ENCODE data around the gene TCN1.
"Not testable (repeated sequence)": the region's sequence is repeated elsewhere in the genome, so short reads cannot be mapped to it uniquely, and the experiment has no call there.

The TCN1 gene

DNA sequence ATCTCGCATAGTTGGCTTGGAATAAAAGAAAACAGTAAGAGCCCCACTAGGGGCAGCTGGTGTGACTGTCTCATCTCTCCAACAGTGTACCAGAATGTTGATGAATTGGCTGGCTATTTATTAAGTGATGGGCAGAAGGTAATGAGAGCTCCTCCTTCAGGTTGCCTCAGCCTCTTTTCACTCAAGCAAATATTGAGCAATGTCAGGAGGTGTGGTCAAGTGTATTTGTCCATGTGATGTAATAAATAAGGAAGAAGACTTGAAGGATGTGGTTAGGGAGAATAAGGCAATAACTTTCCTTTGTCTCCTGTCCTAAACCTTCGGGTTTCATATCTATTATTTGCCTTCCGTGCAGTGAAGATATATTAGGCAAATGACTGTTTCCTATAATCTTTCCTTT lies at the start of gene TCN1:
Gene TCN1 (minus strand): TSS at position 91 of the 400 bp plus-strand sequence. CDS start 17 bp downstream, at position 74.
- DNase-seq, result no peak

GRCh38 chr11:59903569-59903968 lies 37.3 kb upstream of the TCN1 start:
- DNase-seq, result not testable (repeated sequence)

DNA sequence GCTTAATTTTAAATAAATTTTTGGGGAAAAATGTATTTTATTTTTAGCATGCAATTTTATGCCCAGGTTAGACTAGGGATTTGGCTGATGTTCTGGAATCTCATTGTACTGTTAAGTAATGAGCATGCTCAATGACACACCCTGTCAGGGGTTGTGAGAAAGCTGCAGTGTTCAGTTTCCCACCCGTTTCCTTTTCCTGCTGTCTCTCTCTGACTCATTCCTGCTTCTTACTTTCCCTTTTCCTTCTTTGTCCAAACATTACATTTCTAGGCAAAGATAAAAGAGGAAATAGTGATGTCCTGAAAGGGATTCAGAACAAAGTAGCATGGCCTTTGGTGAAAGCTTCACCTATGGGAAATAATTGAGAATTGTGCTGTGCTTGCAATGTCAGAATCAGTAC lies 35.0 kb upstream of the TCN1 start:
- no peak for DNase-seq

GRCh38 chr11:59900366-59901126 lies 34.3 kb upstream of the TCN1 start:
- no peak for DNase-seq

DNA sequence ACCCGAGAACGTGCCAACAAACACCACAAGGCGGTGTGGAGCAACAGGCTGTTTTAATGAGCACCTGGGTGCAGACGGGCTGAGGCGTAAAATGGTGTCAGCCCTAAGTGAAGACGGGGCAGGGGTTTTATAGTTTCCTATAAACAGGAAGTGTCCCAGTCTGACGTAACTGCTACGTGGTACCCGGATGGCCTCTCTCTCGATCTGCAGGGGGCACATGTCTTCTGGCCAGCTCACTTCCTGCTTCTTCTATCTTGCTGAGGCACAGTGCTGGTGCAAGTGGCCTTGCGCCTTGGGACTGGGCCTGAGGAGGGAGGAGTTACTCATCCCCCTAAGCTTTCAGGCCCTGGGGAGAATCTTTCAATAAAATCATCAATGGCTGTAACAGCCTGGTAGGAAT lies 33.2 kb upstream of the TCN1 start:
- DNase-seq, result no peak

GRCh38 chr11:59898650-59899049 lies 32.4 kb upstream of the TCN1 start:
- no peak for DNase-seq

DNA sequence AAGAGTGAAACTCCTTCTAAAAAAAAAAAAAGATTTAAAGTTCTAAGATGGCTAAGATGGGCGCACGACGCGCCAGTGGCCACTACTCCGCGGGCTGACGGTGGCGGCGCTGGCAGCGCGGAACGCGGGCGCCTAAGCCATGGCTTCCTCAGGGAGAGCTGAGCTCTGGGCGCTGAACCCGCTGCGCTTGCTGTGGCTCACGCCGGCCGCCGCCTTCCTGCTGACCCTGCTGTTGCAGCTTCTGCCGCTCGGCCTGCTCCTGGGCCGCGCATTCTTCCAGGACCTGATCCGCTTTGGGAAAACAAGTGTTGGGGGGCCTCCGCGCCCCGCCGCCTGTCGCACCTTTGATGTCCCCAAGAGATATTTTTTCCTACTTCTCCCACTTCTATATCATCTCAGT lies 31.8 kb upstream of the TCN1 start:
- DNase-seq, result no peak

DNA sequence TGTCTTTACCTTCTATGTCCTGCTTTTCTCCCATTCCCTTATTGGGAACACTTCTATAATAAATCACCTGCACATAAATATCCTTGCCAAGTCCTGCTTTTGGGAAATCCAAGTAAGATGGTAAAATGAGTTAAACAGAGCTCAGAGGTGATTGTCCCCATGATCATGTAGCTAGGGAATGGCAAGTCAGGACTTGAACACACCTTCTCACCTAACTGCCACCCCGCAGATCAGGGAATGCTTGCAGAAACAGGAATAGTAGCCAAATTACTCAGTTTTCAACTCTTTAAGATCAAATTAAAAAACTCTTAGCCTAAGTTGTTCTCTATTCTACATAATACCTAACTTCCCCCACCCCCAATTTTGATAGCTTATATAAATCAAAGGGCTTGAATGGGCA lies 28.3 kb upstream of the TCN1 start:
- no peak for DNase-seq

DNA sequence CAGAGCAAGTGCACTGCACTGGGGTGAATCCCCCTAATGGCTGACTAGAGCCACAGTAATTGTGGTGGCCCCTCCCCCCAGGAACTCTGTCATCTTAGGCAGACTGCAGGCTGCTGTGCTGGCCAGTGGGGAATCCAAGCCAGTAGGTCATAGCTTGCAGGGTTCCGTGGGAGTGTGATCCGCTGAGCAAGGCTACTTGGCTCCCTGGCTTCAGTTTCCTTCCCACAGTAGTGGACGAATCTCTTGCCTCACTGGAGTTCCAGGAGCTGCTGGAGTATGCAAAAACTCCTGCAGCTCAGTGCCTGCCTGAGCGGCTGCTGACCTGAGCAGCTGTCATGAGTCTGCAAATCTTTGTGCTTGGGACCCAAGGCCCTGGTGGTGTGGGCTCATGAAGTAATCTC lies 25.5 kb upstream of the TCN1 start:
- DNase-seq, result no peak

DNA sequence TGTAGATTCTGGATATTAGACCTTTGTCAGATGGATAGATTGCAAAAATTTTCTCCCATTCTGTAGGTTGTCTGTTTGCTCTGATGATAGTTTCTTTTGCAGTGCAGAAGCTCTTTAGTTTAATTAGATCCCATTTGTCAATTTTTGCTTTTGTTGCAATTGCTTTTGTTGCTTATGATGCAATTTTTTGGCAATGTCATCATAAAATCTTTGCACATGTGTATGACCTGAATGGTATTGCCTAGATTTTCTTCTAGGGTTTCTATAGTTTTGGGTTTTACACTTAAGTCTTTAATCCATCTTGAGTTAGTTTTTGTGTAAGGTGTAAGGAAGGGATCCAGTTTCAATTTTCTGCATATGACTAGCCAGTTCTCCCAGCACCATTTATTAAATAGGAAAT lies 20.9 kb upstream of the TCN1 start:
- not testable (repeated sequence) for DNase-seq

DNA sequence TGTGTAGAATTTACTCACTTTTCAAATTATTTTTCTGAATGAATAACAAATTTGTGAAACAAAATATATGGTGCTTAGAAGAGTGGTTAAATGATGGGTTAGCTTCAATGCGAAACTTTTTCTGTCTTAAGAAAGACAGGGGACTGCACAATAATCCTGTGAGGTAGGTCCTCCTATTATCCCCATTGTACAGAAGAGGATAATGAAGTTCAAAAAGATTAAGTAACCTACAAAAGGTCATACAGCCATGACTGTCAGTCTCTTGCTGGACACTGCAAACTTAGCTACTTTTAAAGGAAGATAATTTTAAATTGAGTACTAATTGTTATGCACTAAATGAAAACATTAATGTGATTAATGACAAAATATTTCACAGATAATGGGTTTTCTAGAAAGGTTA lies 17.3 kb upstream of the TCN1 start:
- no peak for DNase-seq

DNA sequence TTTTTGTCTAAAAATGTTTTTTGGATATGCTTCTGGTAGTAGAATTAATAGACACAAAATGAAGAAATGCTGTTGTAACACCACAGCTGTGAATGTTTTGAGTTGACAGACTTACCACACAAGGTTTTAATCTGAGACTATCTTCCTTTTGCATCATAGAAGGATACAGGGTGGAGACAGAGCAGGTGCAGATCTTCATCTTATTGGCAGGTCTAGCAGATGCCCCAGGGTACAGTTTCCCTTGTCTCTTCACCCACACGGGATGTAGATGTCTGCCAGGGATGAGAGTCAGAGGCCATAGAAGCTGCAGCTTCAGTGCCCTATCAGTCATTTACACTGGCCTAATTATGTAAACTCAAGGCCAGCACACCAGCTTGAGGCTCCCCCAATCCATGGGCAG lies 13.3 kb upstream of the TCN1 start:
- no peak for DNase-seq

GRCh38 chr11:59878575-59878974 lies 12.3 kb upstream of the TCN1 start, which contains the start of gene OOSP3:
OOSP3 (plus strand) TSS chr11:59878782; CDS start chr11:59878809, 27 bp downstream.
- no peak for DNase-seq

DNA sequence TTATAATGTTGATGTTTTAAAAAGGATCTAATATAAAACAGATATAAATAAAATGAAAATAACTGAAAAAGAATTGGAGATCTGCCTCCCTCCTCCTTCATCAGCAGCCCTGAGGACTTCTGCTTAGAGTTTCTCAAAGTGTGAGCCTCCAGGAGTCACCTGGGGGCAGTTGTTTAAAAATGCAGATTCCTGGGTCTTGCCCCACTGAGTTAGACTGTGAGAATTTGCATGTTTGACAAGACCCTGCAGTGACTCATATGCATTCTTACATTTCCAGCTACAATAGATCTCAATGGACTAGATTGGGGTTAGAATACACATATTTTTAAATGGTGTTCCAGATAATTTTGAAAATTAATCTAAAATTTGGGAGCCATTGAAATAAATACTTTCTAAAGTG lies 11.5 kb upstream of the TCN1 start:
- DNase-seq, result no peak

DNA sequence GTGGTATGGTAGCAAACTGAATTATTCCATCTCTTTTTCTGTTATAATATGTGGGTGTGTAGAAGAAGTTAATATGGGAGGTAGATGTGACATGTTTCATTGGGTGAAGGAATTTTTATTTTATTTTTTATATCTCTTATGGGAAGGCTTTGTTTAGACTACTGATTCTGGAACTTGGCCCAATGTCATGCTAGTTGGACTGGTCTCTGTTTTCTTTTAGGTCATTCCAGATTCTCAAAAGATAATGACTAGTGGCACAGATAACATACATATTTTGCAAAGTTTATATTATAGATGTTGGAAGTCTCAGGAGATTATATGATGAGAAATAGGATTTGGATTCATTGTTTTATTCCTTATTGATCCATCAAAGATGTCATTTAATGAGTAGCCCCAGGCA lies 11.0 kb upstream of the TCN1 start:
- DNase-seq, result no peak

DNA sequence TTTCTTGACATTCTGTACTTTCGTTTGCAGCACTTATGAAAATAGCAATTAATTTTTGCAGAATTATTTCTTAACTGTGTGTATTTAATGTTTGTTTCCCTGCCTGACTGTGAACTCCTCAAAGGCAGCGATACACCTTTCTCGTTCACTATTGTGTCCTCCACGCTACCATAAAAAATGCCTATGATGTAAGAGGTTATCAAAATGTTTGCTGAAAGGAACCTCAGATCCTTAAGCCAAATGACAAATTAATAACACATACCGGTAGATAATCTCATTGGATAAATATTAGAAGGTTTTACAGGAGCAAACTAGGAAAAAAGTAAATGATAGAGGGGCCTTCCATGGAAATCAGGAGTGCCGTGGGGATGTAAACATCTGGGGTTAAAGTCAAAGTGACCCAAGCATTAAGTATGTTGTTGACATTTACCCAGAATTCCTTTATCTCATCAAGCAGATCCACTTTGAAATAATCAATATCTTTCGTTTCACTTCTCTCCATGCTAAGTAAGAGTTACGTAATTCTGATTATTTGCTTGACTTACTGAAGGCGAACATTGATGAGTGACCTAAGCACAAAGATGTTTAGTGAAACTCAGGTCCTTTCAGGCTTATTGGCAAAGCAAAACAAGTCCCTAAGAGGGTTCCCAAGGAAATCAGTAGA lies 9.7 kb upstream of the TCN1 start:
- DNase-seq, result no peak

DNA sequence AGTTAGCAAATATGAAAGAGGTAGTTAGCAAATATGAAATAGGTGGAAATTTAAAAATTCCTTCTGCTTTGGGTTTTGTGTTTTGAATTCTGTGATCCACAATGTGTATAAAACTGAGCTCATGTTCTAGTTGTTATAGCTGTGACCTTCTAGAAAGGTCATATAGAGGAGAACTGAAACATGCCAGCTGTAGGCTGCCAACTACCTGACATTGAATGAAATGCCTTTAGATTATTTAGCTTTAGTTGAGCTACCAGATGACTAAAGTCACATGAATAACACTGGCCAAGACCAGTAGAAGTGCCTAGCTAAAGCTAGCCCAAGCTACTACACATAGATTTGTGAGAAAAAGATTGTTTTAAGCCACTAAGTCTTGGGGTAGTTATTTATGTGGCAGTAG lies 5.8 kb upstream of the TCN1 start:
- no peak for DNase-seq

GRCh38 chr11:59867946-59868345 lies 1.7 kb upstream of the TCN1 start:
- DNase-seq, result no peak

GRCh38 chr11:59866836-59867235 lies 549 bp upstream of the TCN1 start:
- DNase-seq, result no peak

DNA sequence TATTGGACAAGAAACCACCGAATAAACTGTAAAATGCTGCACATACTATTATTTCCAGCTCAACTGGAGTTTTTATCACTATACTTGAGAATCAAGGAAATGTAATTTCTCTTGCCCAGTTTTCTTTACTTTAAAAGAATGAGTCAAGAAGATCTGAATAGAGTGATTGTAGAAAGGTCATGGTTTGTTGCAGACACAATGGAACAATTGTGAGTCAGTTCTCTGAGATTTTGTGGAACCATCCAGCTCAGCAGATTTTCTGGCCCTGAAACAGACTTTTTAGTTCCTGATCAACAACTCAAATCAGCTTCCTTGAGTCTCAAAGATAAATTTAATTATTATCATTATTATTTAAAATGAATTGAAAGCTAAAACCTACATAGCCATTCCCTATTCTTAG lies 1.3 kb downstream of the TCN1 start:
- no peak for DNase-seq

- no peak for DNase-seq
These were observed 4.0 kb downstream of the TCN1 start for GRCh38 chr11:59862252-59862651.

- no peak for DNase-seq
These were observed 6.6 kb downstream of the TCN1 start for GRCh38 chr11:59859673-59860072.

GRCh38 chr11:59857439-59858434 lies 8.6 kb downstream of the TCN1 start:
- no peak for DNase-seq

Data from fibroblast of skin of right quadriceps (primary cell).